Measurements from ENCODE around the gene HAAO. TPM values are rescaled to one million over a fixed set of nuclear protein-coding genes. Genes with fewer than 3 reads are reported as not detected.
"Not testable (repeated sequence)": the region's sequence is repeated elsewhere in the genome, so short reads cannot be mapped to it uniquely, and the experiment has no call there.

Gene HAAO
- not detected in 2 replicates for total RNA-seq (2014; rRNA removed)
- not detected for polyA plus RNA-seq (2012)

DNA sequence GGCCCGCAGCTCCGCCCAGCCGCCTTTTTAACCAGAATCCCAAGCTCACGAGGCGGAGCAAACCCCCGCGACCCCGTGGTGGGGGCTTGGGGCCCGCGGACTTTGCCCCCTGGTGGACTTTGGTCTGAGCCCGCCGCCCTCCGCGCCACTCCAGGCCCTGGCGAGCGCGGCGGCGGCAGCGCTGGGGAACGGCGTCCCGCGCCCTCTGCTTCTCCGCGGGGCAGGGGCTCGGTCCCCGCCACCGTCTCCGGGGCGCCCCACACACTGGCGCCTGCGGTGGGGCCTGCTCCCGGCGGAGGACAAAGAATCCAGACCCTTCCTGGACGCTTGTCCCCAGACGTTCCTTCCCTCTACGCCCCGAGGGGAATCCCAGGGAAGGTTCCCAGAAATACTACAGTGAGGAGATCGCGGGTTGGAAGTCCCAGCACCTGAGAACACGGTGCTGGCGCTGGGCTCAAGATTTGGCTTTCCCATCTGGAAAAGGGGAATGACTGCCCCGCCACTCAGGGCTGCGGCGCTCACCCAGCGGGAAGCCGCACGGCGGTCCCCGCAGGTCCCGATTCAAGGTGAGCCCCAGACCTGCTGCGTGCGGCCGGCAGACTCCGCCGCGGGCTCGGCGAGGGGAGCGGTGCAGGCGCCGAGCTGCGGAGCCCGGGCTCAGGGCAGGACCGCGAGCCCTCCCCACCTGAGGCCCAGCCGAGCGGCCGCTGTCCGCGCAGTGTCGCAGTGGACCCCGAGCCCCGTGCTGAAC, at the start of gene HAAO:
TSS of gene HAAO (minus strand) at position 1 of the 751 bp plus-strand sequence. CDS start 47 bp downstream, outside the sequence.
- DNase-seq (ENCODE audit: low read depth): no peak

DNA sequence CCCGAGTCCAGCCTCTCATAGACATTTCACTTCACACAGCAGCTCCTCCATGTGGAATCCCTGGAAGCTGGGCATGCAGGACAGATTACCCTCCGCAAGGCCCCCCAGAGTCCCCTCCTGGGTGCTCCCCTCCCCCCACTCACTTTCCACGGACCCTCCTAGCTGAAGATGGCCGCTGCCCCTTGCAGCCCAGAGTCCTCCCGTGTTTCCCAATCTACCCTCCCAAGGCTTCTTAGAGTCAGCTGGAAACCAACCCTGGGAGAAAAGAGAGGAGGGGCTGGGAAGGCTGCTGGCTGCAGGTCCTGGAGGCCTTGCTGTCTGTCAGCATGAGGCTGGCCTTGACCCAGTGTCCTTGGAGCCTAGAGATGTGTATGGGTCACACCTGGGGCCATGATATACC, 49.0 kb upstream of the HAAO start:
- no peak for DNase-seq (ENCODE audit: low read depth)

DNA sequence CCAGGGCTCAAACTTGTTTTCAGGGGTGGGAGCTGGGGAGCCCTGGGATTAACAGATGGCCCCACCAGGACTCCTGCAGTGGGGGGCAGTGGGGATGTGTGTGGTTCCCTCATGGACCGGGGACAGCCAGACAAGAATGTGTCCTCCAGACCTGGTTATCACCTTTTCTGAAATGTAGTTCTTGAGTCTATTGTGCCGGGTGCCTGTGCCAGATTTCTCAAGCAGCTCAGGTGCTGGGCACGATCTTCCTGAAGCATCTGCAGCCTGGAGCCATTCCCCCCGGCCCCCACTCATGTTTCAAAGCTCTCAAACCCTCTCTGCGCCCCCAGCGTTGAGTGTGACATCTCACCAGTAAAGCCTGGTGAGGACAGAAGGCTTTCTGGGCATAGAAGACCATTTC, 48.4 kb upstream of the HAAO start:
- no peak for DNase-seq (ENCODE audit: low read depth)

DNA sequence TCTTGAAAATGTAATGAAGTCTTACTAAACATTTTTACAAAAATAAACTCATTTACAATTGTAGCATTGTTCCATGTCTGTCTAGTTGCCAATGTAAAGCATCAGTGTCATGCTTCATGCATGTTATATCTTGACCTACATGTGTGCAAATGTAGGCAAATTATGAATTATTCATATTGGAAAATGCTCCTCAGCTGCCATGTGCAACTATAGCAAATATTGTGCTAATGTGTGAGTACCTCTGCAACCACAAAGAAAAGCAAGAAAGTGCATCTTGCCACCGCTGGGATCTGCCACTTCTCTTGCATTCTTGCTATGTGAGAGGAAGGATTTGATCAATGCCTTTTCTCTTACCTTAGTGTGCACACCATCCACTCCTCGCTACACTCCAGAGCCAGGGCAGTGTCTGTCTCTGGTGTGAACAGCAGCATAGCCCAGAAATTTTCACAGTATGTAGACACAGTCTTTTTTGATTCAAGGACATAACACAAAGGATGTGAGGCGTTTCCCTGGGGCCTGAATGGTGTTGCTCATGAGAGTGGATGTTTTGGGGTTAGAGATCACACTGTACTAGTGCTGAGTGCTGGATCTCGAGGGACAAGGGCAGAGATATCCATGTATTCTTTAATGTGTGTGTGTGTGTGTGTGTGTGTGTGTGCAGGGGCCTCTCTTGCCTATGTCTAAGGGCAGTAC, 47.6 kb upstream of the HAAO start:
- peak; percentile 22 for DNase-seq (ENCODE audit: low read depth)

DNA sequence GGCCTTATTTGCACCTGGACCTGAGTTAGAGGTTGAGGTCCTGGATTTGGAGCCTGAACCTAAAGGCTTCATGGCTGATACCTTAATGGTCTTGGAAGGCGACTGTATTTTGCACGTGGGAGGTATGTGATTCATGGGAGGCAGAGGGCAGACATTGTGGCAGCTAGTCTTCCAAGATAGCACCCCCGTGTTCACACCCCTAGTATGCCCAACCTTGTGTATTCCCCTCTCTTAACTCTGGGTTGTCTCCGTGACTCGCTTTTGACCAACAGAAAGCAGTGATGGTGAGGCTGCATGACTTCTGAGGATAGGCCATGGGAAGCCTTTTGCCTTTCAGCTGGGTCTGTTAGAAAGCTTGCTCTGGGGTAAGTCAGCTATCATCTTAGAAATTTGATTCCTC, 45.8 kb upstream of the HAAO start:
- DNase-seq (ENCODE audit: low read depth): no peak

DNA sequence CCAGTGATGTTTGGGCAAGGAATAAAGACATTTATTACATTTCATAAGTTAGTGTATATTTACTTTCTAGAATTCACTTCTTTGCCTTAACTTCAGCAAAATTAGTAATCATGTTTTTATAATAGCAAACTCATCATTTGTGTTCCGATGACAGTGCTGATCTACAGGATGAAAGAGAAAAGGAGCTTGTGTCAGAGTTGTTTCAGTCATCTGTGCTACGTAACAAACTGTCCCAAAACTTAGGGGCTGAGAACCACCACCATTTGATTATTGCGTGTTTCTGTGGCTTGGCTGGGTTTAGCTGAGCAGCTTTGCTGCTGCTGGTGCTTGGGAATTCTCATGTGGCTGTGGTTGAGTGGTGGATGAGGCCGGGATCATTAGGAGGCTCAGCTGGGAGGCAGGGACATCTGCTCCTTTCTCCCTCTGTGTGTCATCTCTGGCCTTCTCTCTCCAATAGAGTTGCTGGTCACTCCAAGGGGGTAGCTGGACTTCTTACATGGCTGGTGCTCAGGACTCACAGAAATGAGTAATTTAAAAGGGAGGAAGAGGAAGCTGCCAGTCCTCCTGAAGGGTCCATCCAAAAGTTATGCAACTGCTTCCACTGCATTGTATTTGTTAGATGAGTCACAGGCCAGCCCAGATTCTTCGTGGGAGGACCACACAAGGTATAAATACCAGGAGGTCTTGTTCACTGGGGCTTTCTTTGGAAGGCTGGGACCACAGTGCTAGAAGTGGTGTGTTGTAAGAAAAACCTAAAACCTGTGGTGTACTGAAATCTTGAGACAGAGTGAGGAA, 43.4 kb upstream of the HAAO start:
- peak; percentile 92 for DNase-seq (ENCODE audit: low read depth)

DNA sequence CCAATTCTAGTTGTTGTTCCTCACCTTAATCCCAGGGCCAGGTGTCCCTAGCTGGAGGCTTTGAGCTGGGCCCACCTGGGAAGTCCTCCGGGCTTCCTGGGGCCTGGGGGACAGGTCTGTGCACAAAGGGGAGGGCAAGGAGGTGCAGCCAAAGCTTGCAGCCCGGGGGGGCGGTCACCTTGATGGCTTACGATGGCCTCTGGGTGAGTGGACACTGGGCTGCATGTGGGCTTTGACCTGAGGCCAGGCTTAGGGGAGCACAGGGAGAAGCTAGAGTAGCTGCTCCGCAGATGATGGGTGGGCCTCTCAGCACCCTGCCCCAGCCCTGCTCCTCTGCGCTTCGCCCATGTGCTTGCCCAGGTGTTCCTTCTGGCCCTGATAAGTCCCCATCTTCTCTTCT, 41.8 kb upstream of the HAAO start:
- DNase-seq (ENCODE audit: low read depth): no peak

DNA sequence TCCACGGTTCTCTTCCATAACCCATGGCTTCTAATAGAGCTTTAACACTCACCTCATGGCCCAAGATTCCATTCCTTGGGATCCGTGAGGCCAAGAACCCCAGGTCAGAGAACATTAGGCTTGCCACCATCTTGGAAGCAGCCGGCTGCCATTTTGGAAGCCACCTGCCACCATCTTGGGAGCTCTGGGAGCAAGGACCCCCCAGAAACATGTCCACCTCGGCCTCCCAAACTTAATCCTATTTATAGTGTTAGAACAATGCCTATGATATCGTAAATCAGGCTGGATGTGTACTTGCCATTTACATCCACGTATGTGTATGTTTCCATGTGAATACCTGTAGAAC, 39.9 kb upstream of the HAAO start:
- DNase-seq (ENCODE audit: low read depth): no peak

DNA sequence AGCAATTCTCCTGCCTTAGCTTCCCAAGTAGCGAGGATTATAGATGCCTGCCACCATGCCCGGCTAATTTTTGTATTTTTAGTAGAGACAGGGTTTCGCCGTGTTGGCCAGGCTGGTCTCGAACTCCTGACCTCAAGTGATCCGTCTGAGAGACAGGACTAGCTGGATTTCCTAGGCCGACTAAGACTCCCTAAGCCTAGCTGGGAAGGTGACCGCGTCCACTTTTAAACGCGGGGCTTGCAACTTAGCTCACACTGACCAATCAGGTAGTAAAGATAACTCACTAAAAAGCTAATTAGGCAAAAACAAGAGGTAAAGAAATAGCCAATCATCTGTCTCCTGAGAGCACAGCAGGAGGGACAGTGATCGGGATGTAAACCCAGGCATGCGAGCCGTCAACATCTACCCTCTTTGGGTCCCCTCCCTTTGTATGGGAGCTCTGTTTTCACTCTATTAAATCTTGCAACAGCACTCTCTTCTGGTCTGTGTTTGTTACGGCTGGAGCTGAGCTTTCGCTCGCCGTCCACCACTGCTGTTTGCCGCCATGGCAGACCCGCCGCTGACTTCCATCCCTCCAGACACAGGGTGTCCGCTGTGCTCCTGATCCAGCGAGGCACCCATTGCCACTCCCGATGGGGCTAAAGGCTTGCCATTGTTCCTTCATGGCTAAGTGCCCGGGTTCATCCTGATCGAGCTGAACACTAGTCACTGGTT, 39.3 kb upstream of the HAAO start:
- DNase-seq (ENCODE audit: low read depth): not testable (repeated sequence)

DNA sequence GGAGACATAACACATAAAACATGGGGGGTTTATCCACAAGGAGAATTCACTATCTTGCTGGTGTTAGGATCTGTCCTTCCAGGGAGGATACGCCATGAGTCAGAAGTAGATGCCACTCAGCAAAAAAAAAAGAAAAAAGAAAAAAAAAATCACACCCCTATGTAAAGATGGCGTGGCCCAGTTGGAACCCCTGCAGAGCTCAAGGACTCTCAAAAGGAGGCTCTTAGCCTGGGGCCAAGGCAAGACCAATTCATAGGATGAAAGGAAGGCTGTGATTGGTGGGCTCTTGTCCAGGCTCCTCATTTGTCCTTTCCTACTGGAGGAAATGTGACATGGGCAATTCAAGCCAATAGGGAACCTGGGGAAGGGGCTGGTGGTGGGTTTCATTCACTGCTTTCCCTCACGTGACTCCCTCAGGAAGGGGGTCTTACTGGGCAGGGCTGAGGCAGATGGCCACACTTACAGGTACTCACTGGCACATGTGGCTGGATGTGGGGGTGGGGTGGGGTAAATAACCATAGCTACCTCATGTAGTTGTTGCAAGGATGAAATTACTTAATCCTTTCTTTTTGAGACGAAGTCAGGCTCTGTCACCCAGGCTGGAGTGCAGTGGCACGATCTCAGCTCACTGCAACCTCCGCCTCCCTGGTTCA, 38.7 kb upstream of the HAAO start:
- DNase-seq (ENCODE audit: low read depth): no peak

DNA sequence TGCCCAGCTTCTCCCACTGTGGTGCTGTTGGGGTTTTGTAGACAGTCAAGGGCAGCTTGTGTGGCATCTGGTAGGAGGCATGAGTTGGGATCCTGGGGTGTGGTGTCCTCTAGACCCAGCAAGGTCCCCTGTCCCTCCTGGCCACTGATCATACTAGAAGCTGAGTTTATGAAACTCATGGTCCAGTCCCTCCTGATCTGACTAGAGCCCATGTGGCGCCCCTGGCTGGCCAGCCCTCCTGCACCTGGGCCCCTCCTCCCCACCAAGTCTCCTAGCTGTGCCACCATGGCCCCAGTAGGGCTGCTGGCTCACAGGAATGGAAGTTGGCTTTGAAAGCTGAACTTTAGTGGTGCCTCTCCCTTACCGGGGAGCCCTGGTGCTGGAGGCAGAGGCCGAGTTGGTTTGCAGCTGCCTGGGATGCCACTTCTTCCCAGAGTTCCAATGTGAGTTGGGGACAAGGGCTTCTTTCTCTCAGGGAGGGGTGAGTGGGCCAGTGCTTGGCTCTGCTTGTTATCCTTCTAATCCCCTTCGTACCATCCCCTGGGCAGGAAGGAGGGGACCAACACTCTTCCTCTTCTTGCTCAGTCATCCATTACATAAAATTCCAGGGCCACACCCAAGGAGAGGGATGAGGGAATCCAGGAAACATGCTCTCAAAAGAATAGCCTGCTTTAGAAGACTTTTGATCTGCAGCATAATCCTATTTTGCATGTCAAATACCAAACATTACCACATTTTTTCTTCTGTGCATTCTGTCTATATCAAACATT, 37.5 kb upstream of the HAAO start:
- no peak for DNase-seq (ENCODE audit: low read depth)

DNA sequence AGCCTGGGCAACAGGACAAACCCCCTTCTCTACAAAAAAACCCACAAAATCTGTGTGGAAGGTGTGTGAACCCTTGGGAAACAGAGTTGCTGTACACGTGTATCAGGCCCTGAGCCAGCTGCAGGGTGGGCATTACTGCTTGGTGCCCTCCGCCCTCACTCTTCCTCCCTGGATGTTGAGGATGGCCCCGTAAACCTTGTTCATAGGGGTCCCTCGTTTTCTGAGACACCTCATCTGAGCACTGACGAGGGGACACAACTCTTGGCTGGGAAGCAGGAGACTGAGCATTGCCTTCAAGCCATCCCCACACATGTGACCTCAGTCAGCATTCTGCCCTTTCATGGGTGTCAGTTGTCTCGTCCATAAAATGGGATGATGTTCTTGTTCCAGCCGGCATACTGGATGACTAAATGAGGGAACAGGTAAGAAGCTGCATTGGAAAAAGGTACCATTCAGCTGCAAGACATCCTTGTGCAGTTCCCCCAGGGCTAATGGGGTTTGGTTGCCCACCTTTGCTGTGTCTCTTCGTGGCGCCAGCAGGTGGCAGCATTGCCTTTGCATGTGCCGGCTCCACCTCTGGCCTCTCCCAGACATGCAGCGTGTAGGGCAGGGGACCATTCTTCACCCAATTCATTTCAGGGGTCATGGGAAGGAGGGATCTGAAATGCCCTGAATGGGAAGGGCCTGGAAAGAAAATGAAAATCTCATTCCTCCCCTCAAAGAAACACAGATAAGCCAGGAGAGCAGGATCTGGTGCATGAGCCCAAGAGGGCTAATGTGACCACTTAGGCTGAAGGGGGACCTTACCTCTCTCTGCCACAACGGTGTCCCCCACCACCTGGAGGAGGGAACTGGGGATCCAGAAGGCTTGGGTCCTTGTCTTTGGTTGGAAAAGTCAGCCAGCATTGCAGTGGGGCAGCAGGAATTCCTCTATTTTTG, 36.4 kb upstream of the HAAO start:
- peak; percentile 57 for DNase-seq (ENCODE audit: low read depth)

DNA sequence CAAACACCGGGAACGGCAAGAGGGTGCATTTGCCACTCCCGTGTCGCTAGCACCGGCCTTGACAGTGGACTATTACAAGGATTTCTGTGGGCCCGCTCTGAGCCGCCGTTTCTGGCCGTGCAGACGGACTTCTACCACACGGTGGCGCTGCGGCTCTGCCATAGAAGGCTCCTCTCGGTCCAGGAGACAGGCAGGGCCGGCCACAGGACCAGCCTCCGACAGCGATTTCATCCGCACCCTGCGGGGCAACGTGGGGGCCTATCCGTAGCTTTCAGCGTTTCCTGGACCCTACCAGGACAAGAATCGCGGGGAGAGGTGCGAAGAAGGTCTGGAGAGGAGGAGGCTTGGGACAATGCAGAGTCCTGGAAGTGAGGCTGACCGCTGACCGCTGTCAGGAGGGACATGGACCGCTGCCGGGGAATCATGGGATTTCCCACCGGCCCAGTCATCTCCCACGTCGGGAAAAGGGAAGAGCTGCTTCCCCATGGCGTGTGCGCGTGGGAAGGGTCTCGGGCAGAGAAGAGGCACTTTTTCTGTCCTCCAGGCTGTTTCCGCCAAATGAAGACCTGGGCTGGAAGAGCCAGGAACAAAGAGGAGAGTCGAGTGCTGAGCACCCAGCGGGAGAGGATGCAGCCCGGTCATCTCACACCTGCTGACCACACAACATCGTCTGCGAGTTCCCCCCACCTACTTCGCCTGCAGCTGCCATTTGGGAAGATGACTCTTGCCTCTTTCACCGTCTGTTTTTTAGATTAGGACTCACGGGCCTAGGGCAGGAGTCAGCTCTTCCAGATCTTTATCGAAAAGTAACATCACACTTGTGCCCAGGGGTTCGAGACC, 35.5 kb upstream of the HAAO start:
- DNase-seq (ENCODE audit: low read depth): peak; percentile 73

DNA sequence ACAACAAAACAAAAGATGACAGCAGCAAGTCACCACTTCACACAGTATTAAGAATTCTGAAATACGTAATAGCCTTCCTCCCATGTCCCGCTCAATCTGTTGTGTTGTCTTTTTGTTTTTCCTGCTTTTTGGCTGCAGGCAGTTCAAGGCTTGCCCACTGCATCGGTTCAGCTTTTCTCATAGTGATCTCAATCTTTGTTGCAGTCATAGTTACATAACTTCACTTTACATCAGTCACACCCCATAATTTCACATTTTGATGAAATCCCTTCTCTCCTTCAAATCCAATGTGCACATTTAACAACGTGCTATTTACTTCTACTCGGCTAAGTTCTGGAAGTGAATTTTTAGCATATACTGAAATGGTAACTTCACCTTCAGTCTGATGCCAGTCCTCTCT, 33.8 kb upstream of the HAAO start:
- no peak for DNase-seq (ENCODE audit: low read depth)

DNA sequence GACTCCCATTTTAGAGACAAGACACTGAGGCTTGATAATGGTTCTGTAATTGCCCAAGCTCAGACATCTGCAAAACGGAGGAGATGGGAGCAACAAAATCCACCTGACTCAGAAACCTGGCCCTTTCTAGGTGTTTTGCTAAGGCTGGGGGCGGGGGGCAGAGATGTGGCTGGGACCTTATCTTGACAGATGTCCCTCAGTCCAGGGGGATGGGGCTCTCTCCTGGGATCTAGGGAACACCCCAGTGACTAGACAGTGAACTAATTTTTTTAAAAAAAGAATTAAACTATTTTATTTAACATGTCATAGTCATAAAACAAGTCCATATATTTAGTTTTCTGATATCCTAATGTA, 32.0 kb upstream of the HAAO start:
- no peak for DNase-seq (ENCODE audit: low read depth)

DNA sequence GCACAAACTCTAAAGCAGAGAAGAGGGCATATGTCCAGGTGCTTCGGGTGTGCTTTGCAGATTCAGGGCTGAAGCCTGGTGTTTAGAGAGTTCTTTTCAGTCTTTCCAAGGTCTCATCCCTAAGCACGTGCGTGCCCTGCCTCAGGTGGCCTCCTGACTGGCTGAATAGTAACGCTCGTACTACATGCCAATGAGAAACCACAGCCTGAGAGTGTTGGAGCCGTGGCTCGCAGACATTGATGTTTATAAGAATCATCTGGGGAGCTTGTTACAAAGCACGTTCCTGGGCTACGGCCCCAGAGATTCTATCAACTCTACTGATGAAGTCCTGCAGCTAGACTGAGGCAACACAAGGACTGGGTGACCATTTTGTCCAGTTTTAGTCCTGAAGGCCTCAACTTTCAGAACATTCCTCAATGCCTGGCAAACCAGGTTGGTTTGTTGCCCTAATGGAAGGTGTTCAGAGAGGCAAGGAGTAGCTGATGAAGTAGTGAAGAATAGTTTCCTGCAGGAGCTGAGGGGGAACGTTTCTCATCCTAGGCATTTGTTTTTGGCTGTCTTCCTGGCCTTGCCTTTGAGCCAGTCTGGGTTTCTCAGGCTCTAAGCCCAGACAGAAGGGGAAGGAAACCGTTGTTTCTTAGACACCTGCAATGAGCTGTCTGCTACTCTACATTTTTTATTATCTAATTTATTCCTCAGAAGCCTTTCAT, 31.5 kb upstream of the HAAO start:
- no peak for DNase-seq (ENCODE audit: low read depth)

DNA sequence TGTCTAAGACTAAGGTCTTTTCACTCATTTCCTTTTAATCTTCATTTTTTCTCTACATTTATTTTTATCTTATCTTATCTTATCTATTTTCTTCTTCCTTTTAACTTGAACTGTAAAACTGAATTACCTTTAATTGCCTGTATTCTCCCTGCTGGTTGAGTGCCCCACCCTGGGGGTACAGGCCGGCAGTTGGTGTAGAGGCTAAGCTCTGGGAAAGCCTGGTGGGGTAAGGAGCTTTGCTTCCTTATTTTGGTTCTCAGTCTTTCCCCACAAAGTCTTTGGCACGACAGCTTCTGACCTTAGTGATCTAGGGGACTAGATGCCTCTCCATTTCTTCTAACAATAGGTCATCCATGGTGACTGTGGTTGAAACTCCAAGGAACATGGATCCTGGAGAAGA, 26.8 kb upstream of the HAAO start:
- DNase-seq (ENCODE audit: low read depth): no peak

DNA sequence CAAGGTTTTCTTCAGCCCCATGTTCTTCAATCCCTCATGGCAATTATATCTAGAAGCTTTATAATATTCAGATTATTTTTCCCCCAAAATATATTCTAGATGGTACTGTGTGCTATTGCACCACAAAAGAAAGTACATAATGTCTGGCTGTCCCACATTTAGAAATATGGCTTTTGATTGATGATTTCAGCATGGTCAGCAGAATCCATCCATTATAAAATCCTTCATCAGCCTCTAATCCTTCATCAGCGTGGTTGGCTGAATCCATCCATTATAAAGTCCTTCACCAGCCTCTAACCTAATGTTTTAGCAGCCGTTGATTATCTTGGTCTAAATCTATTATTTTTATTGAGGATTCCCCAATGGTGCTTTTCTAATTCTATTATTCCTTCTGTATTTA, 23.3 kb upstream of the HAAO start:
- no peak for DNase-seq (ENCODE audit: low read depth)
